NCI-H82 (cell line): ENCODE data around the gene MMP17.

Experiments
- DNase-seq: peaks from one replicate; lab custom pipeline; 2025; lab: John Stamatoyannopoulos, UW

Gene MMP17

DNA sequence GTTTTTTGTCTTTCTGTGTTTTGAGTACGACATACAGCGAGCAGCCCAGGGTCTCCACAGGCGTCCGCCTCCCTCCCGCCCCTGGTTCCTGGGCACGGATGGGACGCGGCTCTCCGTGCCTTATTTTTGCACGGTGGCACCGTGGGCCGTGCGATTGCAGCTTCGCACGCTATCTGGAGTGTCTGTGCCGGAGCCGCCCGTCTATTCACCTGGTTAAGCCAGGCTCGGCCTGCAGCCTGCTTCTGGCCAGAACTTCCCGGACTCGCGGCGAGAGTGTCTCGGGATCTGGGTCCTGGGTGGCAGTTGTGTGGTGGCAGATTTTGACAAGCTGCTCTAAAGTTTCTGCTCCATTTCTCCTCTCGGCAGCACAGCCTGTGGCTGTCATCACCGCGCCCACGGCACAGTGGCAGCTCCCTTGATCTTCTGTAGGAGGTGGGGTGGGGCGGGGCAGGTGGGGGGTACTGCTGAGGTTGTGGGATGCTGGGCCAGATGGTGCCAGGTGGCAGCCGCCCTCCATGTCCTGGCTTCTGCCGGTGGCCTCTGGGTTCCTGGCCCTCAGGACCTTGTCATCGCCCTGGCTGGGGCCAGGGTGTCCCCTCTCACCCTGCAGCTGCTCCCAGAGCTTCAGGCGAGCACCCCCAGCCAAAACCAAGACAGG lies 2.9 kb downstream of the MMP17 start:
- DNase-seq, result peak; percentile 67

DNA sequence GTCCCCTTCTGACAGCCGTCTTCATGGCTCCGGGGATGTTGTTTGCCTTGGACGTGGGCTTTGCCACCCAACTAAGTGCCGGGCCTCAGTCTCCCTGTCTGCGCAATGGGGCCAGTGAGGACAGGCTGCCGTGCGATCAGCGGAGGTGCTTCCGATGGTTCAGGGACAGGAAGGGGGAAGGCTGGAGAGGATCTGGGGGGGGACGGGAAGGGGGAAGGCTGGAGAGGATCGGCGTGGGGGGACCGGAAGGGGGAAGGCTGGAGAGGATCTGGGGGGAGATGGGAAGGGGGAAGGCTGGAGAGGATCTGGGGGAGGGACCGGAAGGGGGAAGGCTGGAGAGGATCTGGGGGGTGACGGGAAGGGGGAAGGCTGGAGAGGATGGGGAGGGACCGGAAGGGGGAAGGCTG lies 3.4 kb downstream of the MMP17 start:
- DNase-seq, result peak; percentile 71

DNA sequence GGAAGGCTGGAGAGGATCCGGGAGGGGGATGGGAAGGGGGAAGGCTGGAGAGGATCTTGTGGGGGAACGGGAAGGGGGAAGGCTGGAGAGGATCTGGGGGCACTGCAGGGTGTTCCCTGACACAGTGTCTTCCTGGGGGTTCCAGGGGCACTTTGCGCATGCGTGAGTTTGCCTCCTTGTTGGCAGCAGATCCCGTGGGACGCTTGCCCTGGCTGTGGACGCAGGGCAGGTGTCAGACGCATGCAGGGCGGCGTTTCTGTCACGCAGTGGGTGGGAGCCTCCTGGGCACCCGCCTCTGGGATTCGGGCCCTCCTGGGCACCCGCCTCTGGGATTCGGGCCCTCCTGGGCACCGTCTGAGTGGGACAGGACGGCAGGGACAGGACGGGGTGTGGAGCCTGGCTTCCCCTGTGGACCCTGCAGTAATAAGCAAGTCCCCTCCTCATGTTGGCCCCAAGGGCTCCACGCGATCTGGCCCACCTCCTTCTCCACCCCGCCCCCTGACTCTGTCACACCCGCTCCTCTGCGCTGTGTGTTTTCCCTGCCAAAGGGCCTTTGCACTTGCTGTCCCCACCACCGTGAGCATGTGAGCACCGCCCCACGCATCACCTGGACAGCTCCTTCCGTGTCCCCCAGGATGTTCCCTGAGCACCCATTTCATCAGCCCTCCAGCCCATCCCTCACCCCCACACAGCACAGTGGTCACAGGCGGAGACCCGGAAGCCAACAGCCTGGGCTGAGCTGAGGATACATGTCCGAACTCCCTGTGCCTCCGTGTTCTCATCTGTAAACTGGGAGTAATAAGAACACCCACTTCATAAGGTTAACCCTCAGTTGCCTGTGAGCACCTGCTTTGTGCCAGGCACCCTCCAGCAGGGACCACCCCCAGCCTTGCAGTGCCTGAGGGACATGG lies 4.4 kb downstream of the MMP17 start:
- DNase-seq, result peak; percentile 64

DNA sequence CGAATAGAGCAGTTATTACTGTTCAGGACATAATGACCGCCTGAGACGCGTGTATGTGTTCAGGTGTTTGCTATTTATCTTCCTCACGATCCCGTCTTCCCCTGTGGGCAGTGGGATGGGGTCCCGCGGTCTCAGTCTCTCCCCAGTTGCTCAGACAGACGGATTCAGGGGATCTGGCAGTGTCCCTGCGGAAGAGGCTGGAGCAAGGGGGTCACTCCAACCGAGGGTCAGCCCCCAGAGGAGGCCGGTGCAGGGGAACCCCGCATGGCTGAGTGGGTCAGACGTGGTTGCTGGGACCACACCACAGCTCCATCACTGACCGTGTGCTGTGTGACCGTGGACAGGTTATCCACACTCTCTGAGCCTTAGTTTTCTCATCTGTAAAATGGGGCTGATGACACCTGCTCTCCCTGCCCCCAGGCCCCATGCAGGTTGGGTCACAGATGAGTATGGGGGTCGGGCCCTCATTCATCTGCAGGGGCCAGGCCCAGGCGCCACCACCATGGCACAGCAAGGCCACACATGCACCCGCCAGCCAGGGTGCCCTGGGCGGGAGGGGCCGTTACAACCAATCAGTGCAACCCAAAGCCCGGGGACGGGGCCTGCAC lies 5.2 kb downstream of the MMP17 start:
- no peak for DNase-seq

GRCh38 chr12:131833896-131834641 lies 5.9 kb downstream of the MMP17 start:
- no peak for DNase-seq

DNA sequence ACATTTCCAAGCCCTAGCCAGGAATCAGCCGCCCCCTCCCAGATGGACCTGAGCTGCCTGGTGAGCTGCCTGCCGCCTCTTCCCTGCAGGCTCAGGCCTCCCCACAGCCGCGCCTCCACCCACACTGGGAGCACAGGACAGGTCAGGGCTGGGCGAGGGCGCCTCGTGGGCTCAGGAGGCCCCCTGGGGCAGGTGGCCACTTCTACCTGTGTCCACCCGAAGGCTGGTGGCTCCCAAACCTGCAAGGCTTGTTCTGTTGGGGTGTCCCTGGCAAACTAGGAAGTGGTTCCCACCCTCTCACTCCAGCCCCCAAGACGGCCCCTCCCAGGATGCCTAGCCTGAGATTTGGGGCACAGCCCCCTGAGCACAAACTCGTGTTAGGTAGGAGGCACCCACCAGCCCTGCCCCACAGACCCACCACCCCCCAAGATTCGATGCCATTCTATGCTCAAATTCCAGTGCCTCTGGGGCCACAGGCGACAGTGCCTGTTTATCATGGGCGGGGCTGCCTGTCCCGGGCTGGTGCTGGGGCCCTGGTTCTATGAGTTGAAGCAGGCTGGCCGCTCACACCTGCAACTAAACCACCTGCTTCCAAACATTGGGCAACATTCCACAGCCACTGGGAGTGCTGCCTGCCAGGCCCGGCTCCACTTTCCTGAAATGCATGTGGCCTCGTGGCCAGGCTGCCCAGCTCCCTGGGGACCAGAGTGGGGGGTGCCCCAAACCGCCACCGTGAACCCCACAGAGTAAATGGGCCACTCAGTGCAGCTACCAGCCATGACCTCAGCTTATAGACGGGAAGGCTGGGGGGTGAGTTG lies 6.8 kb downstream of the MMP17 start:
- no peak for DNase-seq

- no peak for DNase-seq
These were observed 7.5 kb downstream of the MMP17 start for GRCh38 chr12:131835616-131836171.

GRCh38 chr12:131836193-131836592 lies 8.0 kb downstream of the MMP17 start:
- DNase-seq, result peak; percentile 29

DNA sequence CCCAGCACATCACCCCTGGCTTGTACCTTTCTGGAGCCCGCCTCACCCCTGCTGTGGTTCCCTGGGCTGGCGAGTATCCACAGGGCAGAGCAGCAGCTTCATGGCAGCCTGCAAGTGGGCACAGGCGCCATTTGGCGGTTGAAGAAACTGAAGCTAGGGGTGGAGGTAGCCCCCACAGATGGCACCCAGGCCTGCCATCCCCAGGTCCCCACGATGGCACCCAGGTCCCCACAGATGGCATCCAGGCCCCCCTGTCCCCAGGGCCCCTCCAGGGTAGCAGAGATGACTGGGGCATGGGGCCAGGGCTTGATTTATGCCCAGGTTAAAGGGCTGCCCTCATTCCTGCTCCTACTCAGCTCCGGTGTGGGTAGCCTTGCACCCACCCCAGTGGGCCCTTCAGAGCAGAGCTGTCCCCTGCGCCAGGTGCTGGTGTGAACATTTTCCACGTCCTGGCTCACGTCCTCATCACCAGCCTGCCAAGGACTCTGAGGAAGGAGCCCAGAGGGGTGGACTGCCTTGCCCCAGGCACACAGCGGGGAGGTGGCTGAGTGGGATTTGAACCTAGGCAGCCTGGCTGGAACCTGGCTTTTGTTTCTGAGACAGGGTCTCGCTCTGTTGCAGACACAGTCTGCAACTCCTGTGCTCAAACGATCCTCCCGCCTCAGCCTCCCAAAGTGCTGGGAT lies 8.7 kb downstream of the MMP17 start:
- no peak for DNase-seq

- no peak for DNase-seq
These were observed 12.6 kb downstream of the MMP17 start for GRCh38 chr12:131840643-131841416.

GRCh38 chr12:131841547-131841946 lies 13.4 kb downstream of the MMP17 start:
- no peak for DNase-seq

DNA sequence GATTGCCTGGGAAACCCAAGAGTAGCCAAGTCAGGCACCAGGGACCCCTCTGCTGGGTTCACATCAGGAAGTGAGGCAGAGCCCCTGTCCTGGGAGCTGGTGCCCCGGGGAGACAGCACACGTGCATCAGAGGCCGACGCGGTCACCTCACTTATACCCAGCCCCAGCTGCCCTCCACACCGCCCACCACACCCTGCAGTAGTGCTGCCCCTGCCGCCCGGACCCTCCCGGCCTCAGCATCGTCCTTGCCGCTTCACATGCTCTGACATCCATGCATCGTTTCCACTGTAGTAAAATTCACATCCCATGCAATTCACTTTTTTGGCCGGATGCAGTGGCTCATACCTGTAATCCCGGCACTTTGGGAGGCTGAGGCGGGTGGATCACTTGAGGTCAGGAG lies 14.0 kb downstream of the MMP17 start:
- no peak for DNase-seq

GRCh38 chr12:131843527-131843926 lies 15.3 kb downstream of the MMP17 start:
- DNase-seq, result no peak

GRCh38 chr12:131844140-131844539 lies 15.9 kb downstream of the MMP17 start:
- no peak for DNase-seq

GRCh38 chr12:131844656-131845055 lies 16.5 kb downstream of the MMP17 start:
- no peak for DNase-seq

DNA sequence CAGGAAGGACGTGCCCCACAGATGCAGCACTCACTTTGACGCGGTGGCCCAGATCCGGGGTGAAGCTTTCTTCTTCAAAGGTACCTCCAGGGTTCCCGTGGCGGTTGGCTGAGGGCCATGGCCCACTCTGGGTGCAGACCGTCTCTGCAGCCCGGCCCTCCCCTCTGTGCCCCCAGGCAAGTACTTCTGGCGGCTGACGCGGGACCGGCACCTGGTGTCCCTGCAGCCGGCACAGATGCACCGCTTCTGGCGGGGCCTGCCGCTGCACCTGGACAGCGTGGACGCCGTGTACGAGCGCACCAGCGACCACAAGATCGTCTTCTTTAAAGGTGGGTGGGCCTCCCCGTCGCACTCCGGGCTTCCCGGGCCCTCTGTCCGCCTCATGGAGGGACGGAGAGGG lies 16.9 kb downstream of the MMP17 start:
- no peak for DNase-seq

- DNase-seq, result no peak
These were observed 19.3 kb downstream of the MMP17 start for GRCh38 chr12:131847456-131847855.

GRCh38 chr12:131848753-131849152 lies 20.6 kb downstream of the MMP17 start:
- DNase-seq, result no peak

DNA sequence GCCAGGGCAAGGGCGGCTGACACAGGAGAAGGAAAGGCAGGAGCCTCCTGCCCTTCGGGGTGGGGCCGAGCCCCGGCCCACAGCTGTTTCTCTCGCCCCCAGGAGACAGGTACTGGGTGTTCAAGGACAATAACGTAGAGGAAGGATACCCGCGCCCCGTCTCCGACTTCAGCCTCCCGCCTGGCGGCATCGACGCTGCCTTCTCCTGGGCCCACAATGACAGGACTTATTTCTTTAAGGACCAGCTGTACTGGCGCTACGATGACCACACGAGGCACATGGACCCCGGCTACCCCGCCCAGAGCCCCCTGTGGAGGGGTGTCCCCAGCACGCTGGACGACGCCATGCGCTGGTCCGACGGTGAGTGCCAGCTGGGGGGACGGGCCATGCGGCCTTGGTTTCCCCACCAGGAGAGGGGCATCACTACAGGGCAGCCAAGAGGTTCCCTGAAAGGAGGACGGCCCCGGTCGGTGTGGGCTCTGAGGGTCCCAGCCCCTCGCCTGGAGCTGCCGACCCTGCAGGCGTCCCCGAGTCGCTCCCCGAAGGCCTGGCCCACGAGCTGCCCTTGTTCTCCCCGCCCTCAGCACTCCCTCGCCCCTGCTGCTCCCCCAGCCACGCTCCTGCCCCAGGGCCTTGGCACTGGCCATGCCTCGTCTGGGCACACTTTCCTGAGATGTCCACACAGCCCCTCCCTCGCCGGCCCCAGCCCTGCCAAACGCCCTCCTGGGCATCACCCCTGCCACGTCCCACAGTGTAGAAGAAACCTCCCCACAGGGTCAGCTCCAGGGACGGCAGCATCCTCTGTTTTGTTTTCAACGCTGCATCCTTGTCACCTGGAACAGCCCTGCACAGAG lies 21.7 kb downstream of the MMP17 start:
- no peak for DNase-seq
